Measurements from ENCODE around the gene FAM83G.

Gene FAM83G

GRCh38 chr17:19005137-19005773 lies 691 bp upstream of the FAM83G start:
- no peak for DNase-seq

DNA sequence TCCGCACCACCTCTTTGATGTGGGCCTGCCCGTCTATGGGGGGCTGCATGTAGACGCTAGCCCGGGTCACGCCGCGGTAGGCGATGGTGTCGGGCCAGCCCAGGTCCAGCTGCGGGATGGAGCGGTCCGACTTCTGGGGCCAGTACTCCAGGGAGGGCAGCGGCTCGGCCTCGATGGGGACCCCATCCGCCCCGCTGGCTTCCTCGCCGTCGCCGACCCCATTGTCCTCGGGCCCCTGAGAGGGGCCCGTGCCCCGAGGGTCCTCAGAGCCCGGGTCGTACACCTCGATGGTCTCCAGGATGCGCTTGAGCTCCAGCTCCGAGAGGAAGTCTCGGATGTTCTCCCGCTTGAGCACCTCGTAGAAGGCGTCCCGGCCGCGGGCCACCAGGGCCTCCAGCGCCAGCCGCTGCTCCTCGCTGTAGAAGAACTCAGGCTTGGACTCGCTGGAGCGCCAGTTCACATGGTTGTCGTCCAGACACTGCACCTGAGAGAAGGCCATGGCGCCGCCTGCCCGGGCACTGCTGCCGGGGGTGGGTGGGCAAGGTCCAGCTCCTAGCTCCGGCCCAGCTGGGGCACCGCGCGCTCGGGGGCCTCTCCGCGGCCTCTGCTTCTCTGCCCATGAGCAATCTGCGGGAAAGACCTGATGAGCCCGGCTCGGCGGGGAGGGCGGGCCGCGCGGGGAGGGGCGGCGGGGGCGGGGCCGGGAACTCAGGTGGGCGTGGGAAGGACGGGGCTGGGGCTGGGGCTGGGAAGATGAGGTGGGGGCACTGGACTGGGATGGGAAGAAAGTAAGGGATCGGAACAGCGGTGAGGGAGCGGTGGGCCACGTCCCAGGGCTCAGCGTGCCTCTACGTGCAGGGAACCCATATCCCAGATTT lies 782 bp downstream of the FAM83G start:
- DNase-seq, result peak; percentile 37

- DNase-seq, result no peak
These were observed 1.6 kb downstream of the FAM83G start for GRCh38 chr17:19002805-19003542.

- no peak for DNase-seq
These were observed 2.5 kb downstream of the FAM83G start for GRCh38 chr17:19001907-19002590.

- no peak for DNase-seq
These were observed 3.8 kb downstream of the FAM83G start for GRCh38 chr17:19000531-19001325.

GRCh38 chr17:18999911-19000310 lies 4.7 kb downstream of the FAM83G start:
- no peak for DNase-seq

DNA sequence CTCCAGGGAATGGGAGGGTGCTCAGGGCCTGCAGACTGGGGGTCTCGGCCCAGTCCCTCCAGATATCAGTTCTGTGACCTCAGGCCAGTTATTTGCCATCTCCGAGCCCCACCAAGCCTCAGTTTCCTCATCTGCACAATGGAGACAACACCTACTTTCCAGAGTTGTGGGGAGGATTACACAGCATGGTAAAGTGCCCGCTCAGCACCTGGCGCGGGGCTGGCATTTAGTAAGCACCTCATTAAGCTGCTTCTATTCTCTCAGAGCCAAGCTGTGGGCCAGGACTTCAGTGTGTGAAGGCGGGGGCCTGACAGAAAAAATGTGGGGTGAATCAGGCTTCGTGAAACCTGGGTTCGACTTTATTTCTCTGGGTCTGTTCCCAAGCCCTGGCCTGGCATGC lies 5.2 kb downstream of the FAM83G start:
- DNase-seq, result no peak

DNA sequence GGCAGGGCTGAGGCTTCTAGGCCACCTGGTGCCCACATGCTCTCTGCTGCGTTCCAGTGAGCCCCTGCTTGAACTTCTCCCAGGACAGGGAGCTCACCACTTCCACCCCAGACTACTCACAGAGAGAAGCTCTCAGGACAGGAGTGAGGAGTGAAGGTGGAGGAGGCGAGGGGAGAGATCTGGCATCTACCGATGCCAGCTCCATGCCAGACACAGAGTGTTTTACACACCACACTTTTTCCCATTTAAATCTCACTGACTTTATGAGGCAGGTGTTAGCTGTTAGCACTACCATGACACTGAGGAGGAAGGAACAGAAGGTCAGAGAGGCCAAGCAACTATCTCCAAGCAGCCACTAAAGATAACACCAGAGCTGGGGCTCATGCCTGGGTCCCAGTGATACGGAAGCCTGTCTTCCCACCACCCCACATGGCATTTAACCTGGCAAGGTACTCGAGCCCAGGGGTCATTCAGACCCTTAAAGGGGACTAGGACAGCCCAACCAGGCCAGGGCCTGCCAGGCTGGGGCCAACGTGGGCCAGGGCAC lies 6.8 kb downstream of the FAM83G start:
- no peak for DNase-seq

- DNase-seq, result no peak
These were observed 8.1 kb downstream of the FAM83G start for GRCh38 chr17:18996458-18996857.

DNA sequence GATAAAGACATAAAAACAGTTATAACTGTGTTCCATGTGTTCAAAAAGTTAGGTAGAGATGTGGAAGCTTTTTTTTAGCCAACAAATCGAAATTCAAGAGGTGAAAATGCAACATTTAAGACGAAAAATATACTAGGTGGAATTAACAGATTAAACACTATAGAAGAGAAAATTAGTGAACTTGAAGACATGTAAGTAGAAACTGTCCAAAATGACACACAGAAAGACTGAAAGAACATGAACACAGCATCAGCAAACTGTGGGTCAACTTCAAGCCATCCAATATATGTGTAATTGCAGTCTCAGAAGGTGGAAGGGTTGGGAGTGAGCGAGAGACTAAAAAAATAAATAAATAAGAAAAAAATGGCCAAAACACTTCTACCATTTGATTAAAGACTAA lies 9.3 kb downstream of the FAM83G start:
- DNase-seq, result no peak

- no peak for DNase-seq
These were observed 9.9 kb downstream of the FAM83G start for GRCh38 chr17:18994631-18995030.

GRCh38 chr17:18993905-18994526 lies 10.5 kb downstream of the FAM83G start:
- DNase-seq, result no peak

DNA sequence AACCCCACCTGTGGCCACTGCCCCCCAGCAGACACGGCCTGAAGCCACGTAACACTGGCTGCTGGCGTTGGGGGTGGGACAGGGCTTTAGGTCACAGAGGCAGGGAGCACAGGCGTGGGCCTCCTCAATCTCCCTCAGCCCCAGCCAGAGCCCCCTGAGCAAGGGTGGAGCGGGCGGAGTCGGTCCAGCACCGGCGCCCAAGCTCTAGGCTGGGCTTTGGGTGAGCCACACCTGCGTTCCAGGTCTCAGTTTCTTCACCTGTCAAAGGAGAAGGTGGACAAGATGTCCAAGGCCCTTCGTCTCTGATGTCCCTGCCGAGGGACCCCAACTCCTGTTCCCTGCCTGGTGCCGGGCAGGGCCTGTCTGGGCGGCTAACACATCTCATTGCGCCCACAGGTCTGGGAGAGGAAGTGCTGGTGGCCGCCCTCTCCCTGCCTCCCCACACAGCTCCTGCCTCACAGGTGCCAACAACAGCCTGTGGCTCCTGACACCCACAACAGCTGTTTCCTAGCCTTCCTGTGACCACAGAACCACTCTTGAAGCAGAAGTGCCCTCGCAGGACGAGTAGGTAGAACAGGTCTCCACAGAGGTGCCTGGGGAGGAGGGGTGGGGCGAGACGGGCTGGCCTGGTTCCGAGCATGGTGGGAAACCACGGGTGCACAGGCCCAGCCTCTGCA lies 12.0 kb downstream of the FAM83G start:
- DNase-seq, result peak; percentile 20

- DNase-seq, result no peak
These were observed 12.8 kb downstream of the FAM83G start for GRCh38 chr17:18991531-18992315.

- no peak for DNase-seq
These were observed 14.2 kb downstream of the FAM83G start for GRCh38 chr17:18990331-18990730.

DNA sequence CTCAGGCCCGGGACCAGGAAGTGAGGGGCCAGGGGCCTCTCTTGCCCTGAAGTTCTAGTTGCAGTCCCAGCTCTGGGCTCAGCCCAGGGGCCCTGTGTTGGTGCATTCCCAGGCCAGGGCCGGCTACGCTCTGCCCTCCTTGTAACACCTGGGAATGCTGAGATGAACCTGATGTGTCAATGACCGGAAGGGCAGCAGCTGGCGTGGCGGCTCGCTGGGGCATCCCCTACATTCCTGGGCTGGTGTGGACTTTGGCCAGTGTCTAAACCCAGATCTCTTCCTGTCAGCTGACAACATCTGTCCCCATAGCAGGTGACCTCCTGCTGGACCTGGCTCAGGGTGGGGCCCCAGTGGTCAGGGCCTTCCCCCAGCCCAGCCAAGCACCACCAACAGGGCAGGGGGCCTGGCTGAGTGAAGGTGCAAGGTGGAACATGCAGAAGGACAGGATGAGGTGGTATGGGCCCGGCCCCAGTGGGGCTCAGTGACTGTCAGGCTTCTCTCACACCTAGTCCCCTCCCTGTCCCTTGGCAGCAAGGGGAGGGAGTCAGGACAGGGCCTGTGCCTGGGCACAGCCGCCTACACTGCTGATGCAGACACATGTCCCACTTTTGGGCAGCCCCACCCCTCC lies 15.9 kb downstream of the FAM83G start:
- DNase-seq, result no peak

- DNase-seq, result no peak
These were observed 16.6 kb downstream of the FAM83G start for GRCh38 chr17:18987862-18988545.

GRCh38 chr17:18987230-18987610 lies 17.3 kb downstream of the FAM83G start:
- DNase-seq, result no peak
